Lung (tissue), 12 donors: ENCODE measurements around the gene MINDY4. TPM values are rescaled to one million over a fixed set of nuclear protein-coding genes. Genes with fewer than 3 reads are reported as not detected.

Experiments used
- ATAC-seq: fragments of 200-7000 bp; cut with Tn5 transposase; one replicate; pipeline ENCODE4 v1.9.1; 2020; ENCODE audit warnings: moderate number of reproducible peaks; ENCODE audit not compliant: insufficient read depth, low FRiP score
- DNase-seq, 3 donors: peaks; one replicate each; pipeline ENCODE4 v3.0.0-alpha.2; 2013 to 2017
- H3K27ac ChIP-seq, 2 donors: one replicate each; pipeline ENCODE4 v1.5.1; 2013; ENCODE audit warnings: mild to moderate bottlenecking in 2 of 2, moderate library complexity in 2 of 2, control low read depth in 1 of 2, inconsistent platforms in 1 of 2, low read depth in 1 of 2, low read length in 1 of 2
- H3K27me3 ChIP-seq, 3 donors: one replicate each; pipeline ENCODE4 v1.5.1; 2013; ENCODE audit warnings: low read length in 2 of 3; ENCODE audit not compliant: control insufficient read depth in 3 of 3, insufficient read depth in 3 of 3
- H3K36me3 ChIP-seq, 4 donors: one replicate each; pipeline ENCODE4 v1.5.1; 2013; ENCODE audit warnings: low read length in 4 of 4, mild to moderate bottlenecking in 1 of 4, moderate library complexity in 1 of 4; ENCODE audit not compliant: control insufficient read depth in 4 of 4, insufficient read depth in 4 of 4
- H3K4me1 ChIP-seq, 5 donors: one replicate each; pipeline ENCODE4 v1.5.1; 2013; ENCODE audit warnings: low read length in 5 of 5, mild to moderate bottlenecking in 2 of 5, moderate library complexity in 1 of 5; ENCODE audit not compliant: control insufficient read depth in 5 of 5, insufficient read depth in 5 of 5
- H3K4me3 ChIP-seq: one replicate; pipeline ENCODE4 v1.5.1; 2013; ENCODE audit warnings: mild to moderate bottlenecking, control low read depth, moderate library complexity
- H3K9ac ChIP-seq, 2 donors: one replicate each; pipeline ENCODE4 v1.5.1; 2013; ENCODE audit warnings: low read length in 2 of 2, control low read depth in 1 of 2; ENCODE audit not compliant: insufficient read depth in 1 of 2
- H3K9me3 ChIP-seq, 4 donors: one replicate each; pipeline ENCODE4 v1.5.1; 2013; ENCODE audit warnings: low read length in 3 of 4, mild to moderate bottlenecking in 1 of 4, moderate library complexity in 1 of 4; ENCODE audit not compliant: control insufficient read depth in 4 of 4, insufficient read depth in 3 of 4
- CTCF ChIP-seq: IDR thresholded peaks from 2 replicates; pipeline ENCODE4 v1.5.1; 2012; ENCODE audit warnings: mild to moderate bottlenecking; ENCODE audit errors: control extremely low read depth, extremely low read depth
- WGBS, 2 donors: extraction: QIAGEN DNeasy Blood & Tissue Kit; methylation state at CpG; one replicate each; pipeline ENCODE4 v1.1.7; 2013; 5-methylcytosine and 5-hydroxymethylcytosine counted together
- polyA plus RNA-seq, 2 donors: library from polyadenylated mRNA; stranded (reverse); fragments of 200-250 nt; gene quantifications; one replicate each; pipeline ENCODE4 v1.2.1, GENCODE V29; 2013
- total RNA-seq, 2 donors: library from RNA; depleted of rRNA in 1 of 2; stranded (reverse); fragments of >200 nt in 1 of 2; gene quantifications; one replicate each; pipeline ENCODE4 v1.2.1, GENCODE V29; 2014 to 2021
- donor health status: control.
- donor health status: control.
- donor health status: Bipolar disorder and iron deficiency.
- donor health status: healthy.
- donor health status: DM: yes; HTN: yes; CAD: no.

The MINDY4 gene
- total and polyA plus RNA-seq, 4 donors: 5.0 to 24.1 (median 10.7) TPM

- peaks cover 0 to 6% (median 0%) of the 10 kb centered on the region in 4 donors for H3K9me3 ChIP-seq
- DNase-seq (peak in 2 of 3 donors; percentile 26 to 58), ATAC-seq (no peak)
- TF ChIP-seq CTCF: no peak
- peaks cover 0 to 17% (median 11%) of the 10 kb centered on the region in 4 donors for H3K36me3 ChIP-seq
- H3K27ac ChIP-seq: peak overlapping the region in 1 of 2 donors; percentile 26
- H3K9ac ChIP-seq: no peak overlapping the region
- no peaks in the 10 kb centered on the region for H3K27me3 ChIP-seq
- no peak overlapping the region for H3K4me3 ChIP-seq
- peaks cover 0 to 14% (median 0%) of the 10 kb centered on the region in 5 donors for H3K4me1 ChIP-seq
- WGBS, 2 donors: 72 to 78% methylated on average over 13 of the region's 13 CpGs
Observed at GRCh38 chr7:30869794-30870611, 98.8 kb downstream of the MINDY4 start.

- H3K27ac ChIP-seq: peak overlapping the region in 1 of 2 donors; percentile 20
- H3K9ac ChIP-seq: no peak overlapping the region
- ATAC-seq (no peak), DNase-seq (no peak)
- H3K4me1 ChIP-seq: peaks cover 0 to 11% (median 0%) of the 10 kb centered on the region in 5 donors
- no peak overlapping the region for H3K4me3 ChIP-seq
- no peak for TF ChIP-seq CTCF
- H3K9me3 ChIP-seq: peaks cover 0 to 6% (median 0%) of the 10 kb centered on the region in 4 donors
- 82 to 84% methylated on average over 10 of the region's 10 CpGs for WGBS, 2 donors
- H3K27me3 ChIP-seq: no peaks in the 10 kb centered on the region
- H3K36me3 ChIP-seq: peaks cover 0 to 17% (median 13%) of the 10 kb centered on the region in 4 donors
Observed at GRCh38 chr7:30870821-30871518, 99.8 kb downstream of the MINDY4 start.

- H3K27me3 ChIP-seq: no peaks in the 10 kb centered on the region
- H3K4me1 ChIP-seq: peaks cover 0 to 16% (median 0%) of the 10 kb centered on the region in 5 donors
- TF ChIP-seq CTCF: no peak
- H3K27ac ChIP-seq: no peak overlapping the region
- DNase-seq (no peak), ATAC-seq (no peak)
- peaks cover 0 to 6% (median 0%) of the 10 kb centered on the region in 4 donors for H3K9me3 ChIP-seq
- no peak overlapping the region for H3K9ac ChIP-seq
- no peak overlapping the region for H3K4me3 ChIP-seq
- H3K36me3 ChIP-seq: peaks cover 0 to 18% (median 16%) of the 10 kb centered on the region in 4 donors
- WGBS, 2 donors: 96 to 99% methylated on average over 5 of the region's 5 CpGs
Observed at GRCh38 chr7:30871655-30872054, 100.4 kb downstream of the MINDY4 start.
